ENCODE data around the gene RUNX2. TPM values are rescaled to one million over a fixed set of nuclear protein-coding genes. Genes with fewer than 3 reads are reported as not detected.

Gene RUNX2
- total RNA-seq, 1 donor from 2014 or later = 0.09 TPM

GRCh38 chr6:45461486-45461885, 133.4 kb downstream of the RUNX2 start:
- Histone ChIP-seq H3K27ac (no peak overlapping the region), H3K4me1 (no peaks in the 10 kb centered on the region), H3K4me3 (no peak overlapping the region), H4K20me1 (ENCODE audit: low read depth) (no peaks in the 10 kb centered on the region), H3K9ac (no peak overlapping the region), H3K4me2 (no peak overlapping the region), H3F3A (ENCODE audit: low read depth) (no peaks in the 10 kb centered on the region), H3K36me3 (no peaks in the 10 kb centered on the region), H3K9me3 (ENCODE audit: low read depth) (no peaks in the 10 kb centered on the region), H3K79me2 (ENCODE audit: low read depth) (no peaks in the 10 kb centered on the region), H2AFZ (replicated peaks) (no peak overlapping the region), H3K27me3 (no peaks in the 10 kb centered on the region)
- Mint-ChIP-seq H3K27ac (no peak overlapping the region), H3K36me3 (no peaks in the 10 kb centered on the region), H3K9me3 (no peaks in the 10 kb centered on the region), H3K27me3 (ENCODE audit: insufficient read depth, low read depth) (no peaks in the 10 kb centered on the region), H3K4me3 (no peak overlapping the region), H3K4me1 (peaks cover under 1% of the 10 kb centered on the region)
- no peak for DNase-seq (ENCODE audit: low spot score)
- TF ChIP-seq CTCF (IDR thresholded peaks at IDR 0.05) (no peak), EZH2 (IDR thresholded peaks at IDR 0.05) (no peak), EZH2phosphoT487 (IDR thresholded peaks at IDR 0.05) (no peak)

- H3K4me1 Mint-ChIP-seq = peaks cover 5% of the 10 kb centered on the region
- H3K9me3 Mint-ChIP-seq = no peaks in the 10 kb centered on the region
- no peak for TF ChIP-seq EZH2phosphoT487 (IDR thresholded peaks at IDR 0.05)
- no peak for TF ChIP-seq CTCF (IDR thresholded peaks at IDR 0.05)
- no peak for TF ChIP-seq EZH2 (IDR thresholded peaks at IDR 0.05)
- no peaks in the 10 kb centered on the region for H3F3A ChIP-seq (ENCODE audit: low read depth)
- no peak for DNase-seq (ENCODE audit: low spot score)
- no peaks in the 10 kb centered on the region for H3K27me3 ChIP-seq
- H3K36me3 Mint-ChIP-seq = no peaks in the 10 kb centered on the region
- H3K4me2 ChIP-seq = no peak overlapping the region
- no peak overlapping the region for H3K4me3 ChIP-seq
- H3K4me3 Mint-ChIP-seq = no peak overlapping the region
- no peaks in the 10 kb centered on the region for H3K4me1 ChIP-seq
- H3K27ac Mint-ChIP-seq = no peak overlapping the region
- no peaks in the 10 kb centered on the region for H3K36me3 ChIP-seq
- no peak overlapping the region for H3K27ac ChIP-seq
- no peak overlapping the region for H3K9ac ChIP-seq
- H3K9me3 ChIP-seq (ENCODE audit: low read depth) = no peaks in the 10 kb centered on the region
- no peaks in the 10 kb centered on the region for H4K20me1 ChIP-seq (ENCODE audit: low read depth)
- peaks cover 2% of the 10 kb centered on the region for H3K27me3 Mint-ChIP-seq (ENCODE audit: insufficient read depth, low read depth)
- H2AFZ ChIP-seq (replicated peaks) = no peak overlapping the region
- H3K79me2 ChIP-seq (ENCODE audit: low read depth) = no peaks in the 10 kb centered on the region
Measured at GRCh38 chr6:45462190-45463134, 134.3 kb downstream of the RUNX2 start.

- Histone ChIP-seq H3K79me2 (ENCODE audit: low read depth) (no peaks in the 10 kb centered on the region), H2AFZ (replicated peaks) (no peak overlapping the region), H3K27ac (no peak overlapping the region), H3K36me3 (no peaks in the 10 kb centered on the region), H3K27me3 (no peaks in the 10 kb centered on the region), H3F3A (ENCODE audit: low read depth) (no peaks in the 10 kb centered on the region), H4K20me1 (ENCODE audit: low read depth) (no peaks in the 10 kb centered on the region), H3K4me2 (no peak overlapping the region), H3K9me3 (ENCODE audit: low read depth) (no peaks in the 10 kb centered on the region), H3K4me3 (no peak overlapping the region), H3K9ac (no peak overlapping the region), H3K4me1 (no peaks in the 10 kb centered on the region)
- no peak for DNase-seq (ENCODE audit: low spot score)
- no peaks in the 10 kb centered on the region for H3K36me3 Mint-ChIP-seq
- H3K4me1 Mint-ChIP-seq = peaks cover 5% of the 10 kb centered on the region
- TF ChIP-seq EZH2 (IDR thresholded peaks at IDR 0.05) (no peak), CTCF (IDR thresholded peaks at IDR 0.05) (no peak), EZH2phosphoT487 (IDR thresholded peaks at IDR 0.05) (no peak)
- H3K27me3 Mint-ChIP-seq (ENCODE audit: insufficient read depth, low read depth) = peaks cover 2% of the 10 kb centered on the region
- no peaks in the 10 kb centered on the region for H3K9me3 Mint-ChIP-seq
- no peak overlapping the region for H3K27ac Mint-ChIP-seq
- H3K4me3 Mint-ChIP-seq = no peak overlapping the region
Measured at GRCh38 chr6:45464685-45465084, 136.6 kb downstream of the RUNX2 start.
